Stimulated activated CD8-positive, alpha-beta memory T cell treated with anti-CD3 and anti-CD28 coated beads, Interleukin-12 subunit alpha, Interleukin-12 subunit beta, amount 100 ng/mL, for 1 hour (primary cell): Measurements from ENCODE around the gene FADS2.
A peak's percentile ranks its signal among the peaks of the same experiment; 100 is the strongest.

ENCODE experiments used
- DNase-seq: peaks from one replicate; pipeline ENCODE4 v3.0.0-alpha.2; 2020; ENCODE audit warnings: low read depth

Gene FADS2

DNA sequence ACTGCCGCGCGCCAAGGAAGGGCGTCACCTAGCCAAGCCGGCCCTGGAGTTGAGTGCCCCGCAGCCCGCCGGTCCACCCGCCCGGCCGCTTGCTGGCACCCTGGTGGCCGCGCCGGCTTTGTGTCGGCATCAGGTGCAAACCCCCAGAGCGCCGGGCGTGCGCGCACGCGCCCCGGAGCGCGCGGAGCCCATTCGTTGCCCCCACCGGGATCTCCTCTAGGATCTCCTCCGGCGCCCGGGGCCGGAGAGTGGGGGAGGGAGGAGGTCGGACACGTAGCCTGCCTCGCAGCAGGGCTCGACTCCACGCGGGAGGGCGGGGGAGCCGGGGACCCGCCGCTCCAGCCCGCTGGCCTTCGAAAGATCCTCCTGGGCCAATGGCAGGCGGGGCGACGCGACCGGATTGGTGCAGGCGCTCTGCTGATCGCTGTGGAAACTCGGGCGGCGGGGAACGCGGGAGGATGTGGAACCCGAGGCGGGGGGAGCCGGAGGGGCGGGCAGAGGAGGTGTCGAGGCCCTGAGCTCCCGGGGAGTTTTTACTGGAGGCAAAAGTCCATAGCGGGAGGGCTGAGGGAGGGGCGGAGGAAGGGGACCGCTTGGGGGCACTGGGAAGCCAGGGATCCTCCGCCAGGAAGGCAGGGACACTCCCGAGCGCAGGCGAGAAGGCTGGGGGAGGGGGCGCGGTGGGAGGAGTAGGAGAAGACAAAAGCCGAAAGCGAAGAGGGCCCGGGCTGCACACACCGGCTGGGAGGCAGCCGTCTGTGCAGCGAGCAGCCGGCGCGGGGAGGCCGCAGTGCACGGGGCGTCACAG, at the start of gene FADS2:
Gene FADS2 (plus strand): TSS at position 730 of the 808 bp plus-strand sequence. CDS start 91 bp downstream, outside the sequence.
- DNase-seq = peak; percentile 35

DNA sequence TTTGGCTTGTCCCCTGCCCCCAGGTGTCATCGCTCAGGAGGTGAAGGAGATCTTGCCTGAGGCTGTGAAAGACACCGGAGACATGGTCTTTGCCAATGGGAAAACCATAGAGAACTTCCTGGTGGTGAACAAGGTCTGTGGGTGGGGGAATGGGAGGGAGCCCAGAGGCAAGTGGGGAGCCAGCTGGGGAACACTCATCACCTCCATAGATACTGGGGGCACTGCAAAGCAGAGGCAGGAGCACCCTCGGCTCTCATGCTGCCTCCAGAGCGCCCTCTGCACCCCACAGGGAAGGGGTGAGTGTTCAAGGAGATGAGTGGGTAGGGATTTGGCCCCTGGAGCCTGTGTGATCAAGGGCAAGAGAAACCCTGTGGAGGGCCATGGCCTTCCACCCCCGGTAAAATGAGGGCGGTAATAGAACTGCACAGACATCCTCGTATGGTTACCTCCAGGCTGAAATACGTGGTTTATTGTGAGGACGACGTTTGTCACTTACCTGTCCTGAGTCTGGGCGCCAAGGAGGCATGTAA, 49.7 kb upstream of the FADS2 start:
- no peak for DNase-seq

DNA sequence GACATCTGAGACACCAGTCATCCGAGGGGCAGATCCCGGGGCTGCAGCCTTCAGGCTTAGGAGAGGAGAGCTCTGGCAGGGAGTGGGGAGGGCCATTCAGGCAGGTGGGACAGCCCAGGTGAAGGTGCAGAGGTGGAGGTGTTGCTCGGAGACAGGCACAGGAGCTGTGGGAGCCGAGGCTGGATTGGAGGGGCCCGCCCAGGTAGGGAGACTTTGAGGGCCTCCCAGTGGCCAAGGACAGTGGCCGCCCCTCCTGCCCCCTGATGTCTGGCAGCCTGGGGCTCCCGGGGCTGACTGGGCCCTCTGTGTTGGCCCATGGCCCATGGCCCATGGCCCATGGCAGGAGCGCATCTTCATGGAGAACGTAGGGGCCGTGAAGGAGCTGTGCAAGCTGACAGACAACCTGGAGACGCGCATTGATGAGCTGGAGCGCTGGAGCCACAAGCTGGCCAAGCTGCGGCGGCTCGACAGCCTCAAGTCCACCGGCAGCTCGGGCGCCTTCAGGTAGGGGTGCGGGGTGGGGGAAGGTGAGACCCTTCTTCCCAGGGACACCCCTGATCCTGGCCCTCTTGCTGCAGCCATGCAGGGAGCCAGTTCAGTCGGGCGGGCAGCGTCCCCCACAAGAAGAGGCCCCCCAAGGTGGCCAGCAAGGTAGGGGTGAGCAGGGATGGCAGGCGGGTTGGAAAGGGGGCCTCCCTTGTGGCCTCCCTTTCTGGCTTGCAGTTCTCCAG, 49.0 kb upstream of the FADS2 start:
- no peak for DNase-seq

DNA sequence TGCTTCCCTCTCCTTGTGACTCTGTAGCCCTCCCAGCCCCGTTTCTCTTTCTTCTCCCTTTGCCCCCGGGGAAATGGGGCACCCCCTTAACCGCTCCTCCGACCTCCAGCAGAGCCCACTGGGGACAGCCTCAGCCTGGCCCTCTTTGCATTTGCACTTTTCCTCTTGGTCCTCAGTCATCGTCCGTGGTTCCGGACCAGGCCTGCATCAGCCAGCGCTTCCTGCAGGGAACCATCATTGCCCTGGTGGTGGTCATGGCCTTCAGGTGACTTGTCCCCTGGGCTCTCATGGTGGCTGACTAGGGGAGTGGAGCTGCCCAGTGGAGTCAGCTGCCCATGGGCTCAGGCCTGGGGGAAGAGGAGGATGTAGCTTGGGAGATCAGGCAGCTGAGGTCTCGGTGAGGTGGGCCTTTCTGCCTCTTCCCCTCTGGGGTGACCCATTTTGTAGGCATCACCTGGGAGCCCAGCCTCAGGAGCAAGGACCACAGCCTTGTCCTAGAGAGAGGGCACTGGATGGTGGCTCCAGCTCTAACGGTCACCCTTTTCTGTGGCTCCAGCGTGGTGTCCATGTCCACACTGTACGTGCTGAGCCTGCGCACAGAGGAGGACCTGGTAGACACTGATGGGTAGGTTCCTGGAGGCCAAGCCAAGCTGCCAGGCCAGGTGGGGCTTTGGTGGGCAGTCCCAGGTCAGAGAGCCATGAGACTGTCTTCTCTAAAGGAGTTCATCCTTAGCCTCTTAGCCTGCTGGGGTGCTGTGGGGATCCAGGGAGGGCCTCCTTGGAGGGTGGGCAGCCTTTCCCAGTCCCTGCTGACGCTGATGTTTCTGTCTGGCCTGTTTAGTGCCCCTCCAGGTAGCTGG, 48.2 kb upstream of the FADS2 start:
- no peak for DNase-seq

DNA sequence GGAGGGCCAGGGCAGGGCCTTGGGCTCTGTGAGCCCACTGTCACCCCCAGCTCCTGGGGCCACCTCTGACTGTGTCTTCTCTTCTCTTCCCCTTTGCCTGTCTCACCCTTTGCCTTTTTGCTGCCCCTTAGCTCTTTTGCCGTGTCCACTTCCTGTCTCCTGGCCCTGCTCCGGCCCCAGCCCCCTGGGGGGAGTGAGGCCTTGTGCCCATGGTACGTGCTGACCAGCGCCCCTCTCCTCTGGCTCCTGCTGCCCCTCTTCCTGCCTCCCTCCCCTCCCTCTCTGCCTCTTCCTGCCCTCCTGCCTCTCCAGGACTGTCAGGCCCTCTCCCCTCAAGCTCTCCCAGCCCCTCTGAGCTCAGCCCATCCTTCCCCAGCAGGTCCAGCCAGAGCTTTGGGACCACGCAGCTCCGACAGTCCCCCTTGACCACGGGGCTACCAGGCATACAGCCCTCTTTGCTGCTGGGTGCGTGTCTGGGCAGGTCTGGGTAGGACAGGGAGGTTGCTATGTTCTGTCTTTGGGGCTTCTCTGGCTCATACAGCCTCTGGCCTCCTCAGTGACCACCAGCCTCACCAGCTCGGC, 47.4 kb upstream of the FADS2 start:
- DNase-seq = no peak

DNA sequence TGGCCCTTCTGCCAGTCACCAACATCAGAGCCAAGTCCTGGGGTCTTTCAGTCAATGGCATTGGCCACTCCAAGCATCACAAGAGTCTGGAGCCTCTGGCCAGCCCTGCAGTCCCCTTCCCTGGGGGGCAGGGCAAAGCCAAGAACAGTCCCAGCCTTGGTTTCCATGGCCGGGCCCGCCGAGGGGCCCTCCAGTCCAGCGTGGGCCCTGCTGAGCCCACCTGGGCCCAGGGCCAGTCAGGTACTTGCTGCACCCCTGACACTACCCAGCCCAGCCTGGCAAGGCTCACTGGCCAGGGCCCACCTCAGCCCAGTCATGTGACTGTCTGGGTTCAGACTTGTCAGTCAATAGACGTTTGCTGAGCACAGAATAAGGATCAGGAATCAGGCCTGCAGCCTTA, 46.5 kb upstream of the FADS2 start:
- no peak for DNase-seq

DNA sequence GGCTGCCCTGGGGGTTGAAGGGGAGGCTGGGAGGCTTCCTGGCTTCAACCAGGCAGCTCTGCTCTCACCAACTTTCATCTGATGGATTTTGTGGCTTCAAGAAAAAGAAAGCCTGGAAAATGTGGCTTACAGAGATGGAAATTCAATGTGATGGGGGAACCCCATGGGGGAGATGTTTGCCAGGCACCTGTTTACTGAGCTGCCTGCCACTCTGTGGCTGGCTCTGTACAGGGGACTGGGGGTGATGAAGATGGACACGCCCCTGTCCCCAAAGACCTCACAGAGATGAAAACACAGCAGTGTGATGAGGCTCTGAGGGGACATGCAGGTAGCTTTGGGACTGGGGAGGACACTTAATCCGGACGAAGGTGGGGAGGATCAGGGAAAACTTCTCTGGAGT, 45.8 kb upstream of the FADS2 start:
- no peak for DNase-seq

DNA sequence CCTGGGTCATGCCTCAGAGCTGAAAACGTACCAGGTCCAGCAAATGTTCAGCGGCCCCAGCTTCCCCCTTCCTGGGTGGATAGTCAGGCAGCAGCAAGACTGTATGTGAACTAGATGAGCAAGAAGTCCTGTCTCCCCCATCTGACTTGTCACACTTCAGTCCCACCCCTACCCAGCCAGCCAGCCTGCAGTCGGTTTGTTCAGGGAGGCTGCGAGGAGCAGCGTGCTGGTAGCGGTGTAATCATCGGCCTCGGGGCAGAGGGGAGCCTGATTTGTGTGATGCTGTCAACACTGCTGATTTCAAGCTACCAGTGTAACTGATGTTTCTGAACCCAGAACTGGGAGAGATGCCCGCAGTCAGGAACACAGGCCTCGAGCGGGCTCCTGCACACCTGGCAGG, 45.3 kb upstream of the FADS2 start:
- DNase-seq = no peak

DNA sequence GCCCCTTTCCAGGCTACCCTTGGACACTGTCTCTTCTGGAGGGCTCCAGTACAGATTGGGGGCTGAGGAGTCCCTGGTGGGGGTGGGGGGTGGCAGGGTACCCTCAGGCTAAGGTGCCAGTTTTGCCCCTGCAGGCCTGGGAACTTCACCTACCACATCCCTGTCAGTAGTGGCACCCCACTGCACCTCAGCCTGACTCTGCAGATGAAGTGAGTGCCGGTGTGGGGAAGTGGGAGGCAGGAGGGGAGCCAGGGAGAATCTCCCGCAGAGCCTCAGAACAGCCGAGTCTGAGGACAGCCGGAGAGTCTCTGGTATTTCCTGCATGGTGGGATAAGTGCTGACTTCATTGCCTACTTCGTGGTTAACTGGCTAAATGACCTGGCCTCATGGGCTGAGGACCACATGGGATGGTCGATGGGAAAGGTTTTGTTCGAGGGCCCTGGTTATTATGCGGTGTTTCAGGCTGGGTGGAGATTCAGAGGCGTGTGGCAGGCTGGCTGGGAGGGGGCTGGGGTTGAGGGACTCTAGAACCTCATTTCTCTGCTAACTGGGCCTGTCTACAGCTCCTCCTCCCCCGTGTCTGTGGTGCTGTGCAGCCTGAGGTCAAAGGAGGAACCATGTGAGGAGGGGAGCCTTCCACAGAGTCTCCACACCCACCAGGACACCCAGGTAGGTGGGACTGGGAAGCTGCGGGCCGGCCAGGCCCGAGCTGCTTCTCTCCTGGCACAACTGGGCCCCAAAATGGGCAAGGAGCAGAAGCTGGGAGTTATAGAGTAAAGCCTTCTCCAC, 44.2 kb upstream of the FADS2 start:
- DNase-seq = no peak

DNA sequence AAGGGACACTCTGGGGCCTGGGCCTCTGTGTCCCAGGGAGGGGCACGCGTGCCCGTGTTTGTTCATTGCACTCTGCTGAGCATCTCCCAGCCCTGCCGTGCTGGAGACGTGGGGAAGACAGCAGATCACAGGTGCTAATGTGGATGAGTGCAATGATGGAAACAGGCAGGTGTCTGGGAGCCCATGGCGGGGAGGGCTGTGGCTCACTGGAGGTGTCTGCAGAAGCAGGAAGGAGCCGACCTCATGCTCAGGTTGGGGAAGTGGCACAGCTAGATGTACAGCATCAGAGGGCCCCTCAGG, 43.6 kb upstream of the FADS2 start:
- DNase-seq = no peak

DNA sequence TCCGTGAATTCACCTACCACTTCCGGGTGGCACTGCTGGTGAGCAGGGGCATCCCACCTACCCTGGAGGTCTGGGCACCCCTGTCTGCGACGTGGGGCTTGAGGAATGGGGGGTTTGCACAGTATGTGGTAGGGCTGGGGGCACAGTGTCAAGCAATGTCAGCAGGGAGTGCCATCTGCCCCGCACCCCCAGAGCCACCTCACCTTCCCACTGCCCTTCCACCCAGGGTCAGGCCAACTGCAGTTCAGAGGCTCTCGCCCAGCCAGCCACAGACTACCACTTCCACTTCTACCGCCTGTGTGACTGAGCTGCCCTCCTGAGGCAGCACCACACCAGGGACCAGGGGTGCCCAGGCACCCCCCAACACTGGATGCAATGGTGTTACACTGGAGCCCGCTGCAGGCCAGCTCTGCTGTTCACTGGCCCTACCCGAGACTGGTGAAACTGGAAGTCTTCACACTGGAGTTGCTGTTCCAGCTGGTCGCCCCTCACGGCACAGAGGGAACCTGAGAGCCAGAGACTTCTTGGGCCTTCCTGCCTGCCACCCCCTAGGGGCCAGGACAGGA, 42.2 kb upstream of the FADS2 start:
- no peak for DNase-seq

DNA sequence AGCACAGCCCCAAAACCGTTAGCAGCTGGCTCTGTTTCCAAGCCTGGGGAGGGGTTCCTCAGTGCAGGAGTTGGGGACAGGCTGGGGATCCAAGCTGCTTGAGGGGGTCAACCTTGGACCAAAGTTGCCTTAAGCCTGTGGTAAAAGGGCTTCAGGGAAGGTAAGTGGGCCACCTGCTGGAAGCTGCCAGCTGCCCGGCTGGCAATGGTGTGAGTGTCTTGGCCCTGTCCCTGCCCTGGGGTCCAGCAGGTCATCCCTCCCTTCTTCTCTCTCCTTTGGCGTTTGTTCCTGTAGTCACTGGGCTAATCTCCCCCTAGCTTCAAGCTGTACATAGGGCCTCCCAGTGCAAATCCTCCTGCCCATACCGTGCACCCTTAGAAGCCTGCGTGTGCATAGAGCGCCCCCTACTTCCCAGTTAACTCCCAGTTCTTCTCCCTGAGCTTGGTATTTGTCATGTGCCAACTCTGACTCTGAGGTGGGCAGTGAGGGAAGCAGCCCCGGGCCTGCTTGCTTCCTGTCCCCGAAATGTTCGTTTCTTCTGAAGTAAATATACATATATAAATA, 40.1 kb upstream of the FADS2 start:
- no peak for DNase-seq

DNA sequence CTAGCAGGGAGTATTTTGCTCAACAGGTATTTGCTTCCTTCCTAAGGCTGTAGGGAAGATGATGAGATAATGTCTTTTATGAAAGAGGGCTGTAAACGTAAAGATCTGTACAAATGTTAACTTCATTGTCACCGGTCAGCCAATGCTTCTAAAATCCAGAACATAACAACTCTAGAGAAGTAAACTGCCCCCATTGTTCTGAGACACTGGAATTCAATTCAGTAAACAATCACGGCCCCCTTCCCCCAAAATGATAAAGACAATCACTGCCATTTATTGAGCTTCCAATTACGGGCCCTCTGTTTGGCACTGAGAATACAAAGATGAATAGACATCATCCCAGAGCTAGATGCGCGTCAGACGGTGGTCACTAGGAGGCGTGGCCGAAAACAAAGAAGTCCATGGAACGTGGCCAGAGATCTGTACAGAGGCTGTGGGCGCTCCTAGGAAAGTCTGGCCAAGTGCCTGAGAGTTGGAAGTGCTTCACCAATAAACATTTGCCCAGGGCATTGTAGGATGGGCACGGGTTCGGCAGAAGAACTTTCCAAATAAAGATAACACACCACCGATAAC, 36.3 kb upstream of the FADS2 start:
- DNase-seq = no peak

DNA sequence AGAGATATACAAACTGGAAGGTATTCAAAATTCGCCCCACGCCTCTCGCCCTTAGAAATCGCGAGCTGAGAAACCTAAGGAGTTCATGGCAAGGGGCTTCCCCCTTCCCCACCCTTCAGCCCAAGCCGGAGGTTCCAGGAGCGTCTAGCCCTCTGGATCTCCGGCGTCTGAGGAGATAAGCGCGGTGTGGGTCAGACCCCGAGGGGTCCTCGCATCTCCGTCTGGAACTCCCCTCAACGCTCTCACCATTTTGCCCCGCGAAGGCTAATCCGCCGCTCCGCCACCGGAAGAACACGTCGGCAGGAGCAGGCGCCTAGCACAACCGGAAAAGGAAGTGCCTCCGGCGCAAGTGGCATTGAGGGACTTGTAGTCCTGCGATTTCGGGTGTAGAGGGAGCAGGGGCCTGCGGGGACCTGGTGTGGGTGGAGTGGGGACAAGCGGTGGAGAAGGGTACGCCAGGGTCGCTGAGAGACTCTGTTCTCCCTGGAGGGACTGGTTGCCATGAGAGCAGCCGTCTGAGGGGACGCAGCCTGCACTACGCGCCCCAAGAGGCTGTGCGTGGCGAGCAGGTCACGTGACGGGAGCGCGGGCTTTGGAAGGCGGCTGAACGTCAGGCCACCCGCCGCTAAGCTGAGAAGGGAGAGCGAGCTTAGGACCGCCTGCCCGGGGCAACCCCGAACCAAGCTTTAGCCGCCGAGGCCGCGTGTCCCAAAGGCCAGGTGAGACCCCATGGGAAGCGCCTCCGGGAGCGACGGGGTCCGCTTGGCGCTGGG, 35.6 kb upstream of the FADS2 start, which contains the start of the genes FEN1 and TMEM258:
Gene FEN1 (plus strand): TSS at position 602 of the 773 bp plus-strand sequence. CDS start 2,451 bp downstream, outside the sequence.
Gene TMEM258 (minus strand): TSS at position 290 of the 773 bp plus-strand sequence. CDS start 41 bp downstream, at position 249.
- DNase-seq = peak; percentile 79

DNA sequence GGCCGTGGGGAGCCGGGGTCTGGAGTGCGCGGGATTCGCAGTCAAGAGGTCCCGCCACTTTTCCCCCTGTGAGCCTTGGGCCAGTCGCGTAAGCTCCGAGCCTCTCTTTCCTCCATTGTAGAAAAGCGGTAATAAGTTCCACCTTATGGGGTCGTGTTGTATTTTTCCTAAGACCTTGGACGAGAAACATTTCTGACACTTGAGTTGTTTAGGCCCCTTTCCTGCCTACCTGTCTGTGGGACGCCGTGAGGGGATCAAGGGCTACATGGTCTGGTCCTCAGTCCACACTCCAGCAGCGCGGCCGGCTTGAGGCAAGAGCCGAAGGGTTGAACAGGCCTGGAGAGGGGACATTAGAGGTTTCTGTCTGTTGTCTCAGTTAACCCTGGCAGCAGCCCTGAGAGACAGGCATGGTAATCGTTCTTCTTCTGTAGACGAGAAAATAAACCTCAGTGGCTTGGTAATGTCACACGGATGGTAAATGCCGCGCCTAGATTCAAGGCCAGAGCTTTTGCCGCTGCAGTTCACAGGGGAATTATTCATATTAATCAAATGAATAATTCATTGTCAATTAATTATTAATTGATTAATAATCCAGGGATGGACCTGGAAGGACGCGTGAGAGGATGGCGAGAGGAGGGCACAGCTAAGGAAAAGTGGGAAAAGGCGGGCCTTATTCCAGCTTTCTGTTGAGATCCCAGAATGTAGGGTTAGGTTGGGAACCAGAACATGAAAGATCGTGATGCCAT, 34.8 kb upstream of the FADS2 start:
- no peak for DNase-seq

DNA sequence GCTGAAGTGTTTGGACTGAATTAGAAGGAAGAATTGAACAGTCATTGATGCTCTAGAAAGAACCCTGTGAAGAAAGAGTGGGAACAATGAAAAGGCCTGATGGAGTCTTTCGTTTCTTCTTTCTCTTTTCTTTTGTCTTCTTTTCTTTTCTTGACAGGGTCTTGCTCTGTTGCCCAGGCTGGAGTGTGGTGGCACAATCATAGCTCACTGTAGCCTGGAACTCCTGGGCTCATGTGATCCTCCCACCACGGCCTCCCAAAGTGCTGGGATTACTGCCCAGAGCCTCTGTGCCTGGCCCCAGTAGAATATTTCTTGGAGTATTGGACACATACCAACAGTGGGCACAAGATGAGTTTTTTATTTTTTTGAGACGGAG, 34.3 kb upstream of the FADS2 start:
- no peak for DNase-seq

DNA sequence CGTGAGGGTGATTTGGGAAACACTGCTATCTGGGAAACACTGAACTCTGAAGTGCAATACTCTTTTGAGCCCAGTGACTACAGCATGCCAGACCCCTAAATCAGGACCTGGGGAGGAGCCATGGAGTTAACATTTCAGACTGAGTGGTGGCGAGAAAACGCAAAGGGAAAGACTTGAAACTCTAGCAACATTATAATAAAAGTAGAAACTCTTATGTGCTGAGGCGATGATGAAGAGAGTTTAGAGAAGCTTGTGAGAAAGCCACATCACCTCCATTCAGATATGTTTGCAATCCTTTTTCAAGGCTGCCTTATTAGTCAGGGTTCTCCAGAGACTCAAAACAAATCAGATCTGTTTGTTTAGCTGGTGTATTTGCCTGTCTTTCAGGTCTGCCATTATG, 33.5 kb upstream of the FADS2 start:
- DNase-seq = no peak

DNA sequence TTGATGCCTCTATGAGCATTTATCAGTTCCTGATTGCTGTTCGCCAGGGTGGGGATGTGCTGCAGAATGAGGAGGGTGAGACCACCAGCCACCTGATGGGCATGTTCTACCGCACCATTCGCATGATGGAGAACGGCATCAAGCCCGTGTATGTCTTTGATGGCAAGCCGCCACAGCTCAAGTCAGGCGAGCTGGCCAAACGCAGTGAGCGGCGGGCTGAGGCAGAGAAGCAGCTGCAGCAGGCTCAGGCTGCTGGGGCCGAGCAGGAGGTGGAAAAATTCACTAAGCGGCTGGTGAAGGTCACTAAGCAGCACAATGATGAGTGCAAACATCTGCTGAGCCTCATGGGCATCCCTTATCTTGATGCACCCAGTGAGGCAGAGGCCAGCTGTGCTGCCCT, 32.6 kb upstream of the FADS2 start:
- no peak for DNase-seq
